GM23338 (cell line): Measurements from ENCODE around the gene CHAC1. TPM values are rescaled to one million over a fixed set of nuclear protein-coding genes. Genes with fewer than 3 reads are reported as not detected.

Experiments
- ATAC-seq: fragments of 200-7000 bp; cut with Tn5 transposase; 3 replicates; pipeline ENCODE4 v1.9.1; 2020
- DNase-seq: peaks from one replicate; pipeline ENCODE4 v3.0.0-alpha.2; 2015; ENCODE audit warnings: low spot score
- H2AFZ ChIP-seq: fragments of 200-600 bp; sonication (generic); 2 replicates; pipeline ENCODE4 v1.8.0; 2016; ENCODE audit warnings: antibody characterized with exemption, mild to moderate bottlenecking, moderate library complexity
- H3F3A ChIP-seq: fragments of 200-600 bp; sonication (generic); replicated peaks from 2 replicates; pipeline ENCODE4 v1.8.0; 2017; ENCODE audit warnings: antibody characterized with exemption, mixed run types, low read depth
- H3K27ac ChIP-seq: fragments of 200-600 bp; sonication (generic); 2 replicates; pipeline ENCODE4 v1.6.1; 2016; ENCODE audit warnings: low read depth
- H3K27me3 ChIP-seq: fragments of 200-600 bp; sonication (generic); 2 replicates; pipeline ENCODE4 v1.8.0; 2016; ENCODE audit warnings: mild to moderate bottlenecking, mixed run types, moderate library complexity; ENCODE audit not compliant: insufficient read depth
- H3K36me3 ChIP-seq: fragments of 200-600 bp; sonication (generic); 2 replicates; pipeline ENCODE4 v1.8.0; 2016; ENCODE audit warnings: mild to moderate bottlenecking; ENCODE audit not compliant: insufficient read depth
- H3K4me1 ChIP-seq: fragments of 200-600 bp; sonication (generic); 2 replicates; pipeline ENCODE4 v1.8.0; 2016; ENCODE audit warnings: mild to moderate bottlenecking, moderate library complexity; ENCODE audit not compliant: insufficient read depth
- H3K4me2 ChIP-seq: fragments of 200-600 bp; sonication (generic); 2 replicates; pipeline ENCODE4 v1.7.1; 2017; ENCODE audit warnings: mixed run types
- H3K4me3 ChIP-seq: fragments of 200-600 bp; sonication (generic); 2 replicates; pipeline ENCODE4 v1.6.1; 2016; ENCODE audit warnings: mixed run types
- H3K79me2 ChIP-seq: fragments of 200-600 bp; sonication (generic); replicated peaks from 2 replicates; pipeline ENCODE4 v1.8.0; 2017; ENCODE audit warnings: mild to moderate bottlenecking; ENCODE audit not compliant: insufficient read depth
- H3K9me2 ChIP-seq: fragments of 200-600 bp; sonication (generic); 2 replicates; pipeline ENCODE4 v1.8.0; 2017; ENCODE audit not compliant: insufficient read depth
- H4K20me1 ChIP-seq: fragments of 200-600 bp; sonication (generic); replicated peaks from 2 replicates; pipeline ENCODE4 v1.8.0; 2017; ENCODE audit warnings: mild to moderate bottlenecking; ENCODE audit not compliant: insufficient read depth
- H3K27ac Mint-ChIP-seq: 2 replicates; pipeline ENCODE4 v1.8.0; 2020; ENCODE audit warnings: inconsistent platforms, mild to moderate bottlenecking, moderate library complexity, mixed read lengths
- H3K27me3 Mint-ChIP-seq: 3 replicates; pipeline ENCODE4 v1.8.0; 2022; ENCODE audit warnings: low read depth, mild to moderate bottlenecking, moderate library complexity, mixed read lengths, inconsistent platforms; ENCODE audit not compliant: insufficient read depth, poor library complexity
- H3K36me3 Mint-ChIP-seq: 3 replicates; pipeline ENCODE4 v1.8.0; 2021; ENCODE audit warnings: low read depth, mild to moderate bottlenecking, inconsistent platforms, moderate library complexity, mixed read lengths
- H3K4me1 Mint-ChIP-seq: 3 replicates; pipeline ENCODE4 v1.8.0; 2020; ENCODE audit warnings: mild to moderate bottlenecking, inconsistent platforms, mixed read lengths
- H3K4me3 Mint-ChIP-seq: 3 replicates; pipeline ENCODE4 v1.8.0; 2021; ENCODE audit warnings: moderate library complexity, mild to moderate bottlenecking, inconsistent platforms, mixed read lengths
- H3K9me3 Mint-ChIP-seq: 3 replicates; pipeline ENCODE4 v1.8.0; 2020; ENCODE audit warnings: moderate library complexity, mild to moderate bottlenecking, inconsistent platforms, mixed read lengths
- CREB1 ChIP-seq: fragments of 250-450 bp; sonication (Bioruptor Pico); IDR thresholded peaks from 2 replicates; pipeline ENCODE4 v1.5.0; 2020; ENCODE audit warnings: low read depth, mild to moderate bottlenecking, moderate library complexity
- EZH2 ChIP-seq: fragments of 200-600 bp; sonication (generic); IDR thresholded peaks from one replicate; pipeline ENCODE4 v1.8.0; 2017; ENCODE audit warnings: antibody characterized with exemption, mild to moderate bottlenecking, low read depth; ENCODE audit not compliant: unreplicated experiment
- NANOG ChIP-seq: IDR thresholded peaks from 2 replicates; pipeline ENCODE4 v1.6.1; 2016; ENCODE audit warnings: antibody characterized with exemption, borderline replicate concordance
- POLR2AphosphoS5 ChIP-seq: IDR thresholded peaks from 2 replicates; pipeline ENCODE4 v1.6.1; 2016; ENCODE audit warnings: antibody characterized with exemption, low read depth
- ZNF331 ChIP-seq: fragments of 250-450 bp; sonication (Bioruptor Pico); IDR thresholded peaks from 2 replicates; pipeline ENCODE4 v1.5.0; 2020; ENCODE audit warnings: low read depth, mild to moderate bottlenecking, moderate library complexity
- polyA plus RNA-seq: library from polyadenylated mRNA; unstranded; fragments of >200 nt; fragmentation: Nextera tagmentation; extraction: Ambion mirVana; gene quantifications from 2 replicates; pipeline ENCODE4 v1.2.1, GENCODE V29; 2016
- total RNA-seq: library from RNA; depleted of rRNA; stranded (reverse); fragments of >200 nt; shearing (Covaris generic); gene quantifications from 2 replicates; pipeline ENCODE4 v1.2.3, GENCODE V29; 2014
- TF ChIP-seq, protein P1 (sequence below): IDR thresholded peaks from 2 replicates; pipeline ENCODE4 v1.6.1; 2016; ENCODE audit warnings: antibody characterized with exemption
- TF ChIP-seq, protein P2 (sequence below): fragments of 250-450 bp; sonication (Bioruptor Pico); IDR thresholded peaks from 2 replicates; pipeline ENCODE4 v1.5.0; 2020; ENCODE audit warnings: mild to moderate bottlenecking, moderate library complexity

The CHAC1 gene
- total and polyA plus RNA-seq, 2 experiments from 2014 or later, result 73.0 to 124 TPM

DNA sequence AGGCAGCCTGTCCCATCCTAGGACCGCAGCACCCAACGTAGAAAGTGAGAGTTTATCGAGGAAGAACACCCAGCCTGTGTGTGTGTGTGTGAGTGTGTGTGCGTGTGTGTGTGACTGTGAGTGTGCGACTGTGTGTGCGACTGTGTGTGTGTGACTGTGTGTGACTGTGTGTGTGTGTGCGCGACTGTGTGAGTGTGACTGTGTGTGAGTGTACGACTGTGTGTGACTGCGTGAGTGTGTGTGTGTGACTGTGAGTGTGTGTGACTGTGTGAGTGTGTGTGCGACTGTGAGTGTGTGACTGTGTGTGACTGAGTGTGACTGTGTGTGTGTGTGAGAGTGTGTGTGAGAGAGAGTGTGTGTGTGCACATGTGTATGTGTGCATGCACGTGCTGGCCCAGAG, 39.3 kb upstream of the CHAC1 start:
- H3K9me3 Mint-ChIP-seq, result no peaks in the 10 kb centered on the region
- TF ChIP-seq CREB1, result no peak
- TF ChIP-seq, protein P1, sequence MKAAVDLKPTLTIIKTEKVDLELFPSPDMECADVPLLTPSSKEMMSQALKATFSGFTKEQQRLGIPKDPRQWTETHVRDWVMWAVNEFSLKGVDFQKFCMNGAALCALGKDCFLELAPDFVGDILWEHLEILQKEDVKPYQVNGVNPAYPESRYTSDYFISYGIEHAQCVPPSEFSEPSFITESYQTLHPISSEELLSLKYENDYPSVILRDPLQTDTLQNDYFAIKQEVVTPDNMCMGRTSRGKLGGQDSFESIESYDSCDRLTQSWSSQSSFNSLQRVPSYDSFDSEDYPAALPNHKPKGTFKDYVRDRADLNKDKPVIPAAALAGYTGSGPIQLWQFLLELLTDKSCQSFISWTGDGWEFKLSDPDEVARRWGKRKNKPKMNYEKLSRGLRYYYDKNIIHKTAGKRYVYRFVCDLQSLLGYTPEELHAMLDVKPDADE, result no peak
- no peak for TF ChIP-seq NANOG
- TF ChIP-seq POLR2AphosphoS5, result no peak
- no peak for TF ChIP-seq EZH2
- no peak for TF ChIP-seq ZNF331 (CRISPR knock-in tag)
- TF ChIP-seq, protein P2, sequence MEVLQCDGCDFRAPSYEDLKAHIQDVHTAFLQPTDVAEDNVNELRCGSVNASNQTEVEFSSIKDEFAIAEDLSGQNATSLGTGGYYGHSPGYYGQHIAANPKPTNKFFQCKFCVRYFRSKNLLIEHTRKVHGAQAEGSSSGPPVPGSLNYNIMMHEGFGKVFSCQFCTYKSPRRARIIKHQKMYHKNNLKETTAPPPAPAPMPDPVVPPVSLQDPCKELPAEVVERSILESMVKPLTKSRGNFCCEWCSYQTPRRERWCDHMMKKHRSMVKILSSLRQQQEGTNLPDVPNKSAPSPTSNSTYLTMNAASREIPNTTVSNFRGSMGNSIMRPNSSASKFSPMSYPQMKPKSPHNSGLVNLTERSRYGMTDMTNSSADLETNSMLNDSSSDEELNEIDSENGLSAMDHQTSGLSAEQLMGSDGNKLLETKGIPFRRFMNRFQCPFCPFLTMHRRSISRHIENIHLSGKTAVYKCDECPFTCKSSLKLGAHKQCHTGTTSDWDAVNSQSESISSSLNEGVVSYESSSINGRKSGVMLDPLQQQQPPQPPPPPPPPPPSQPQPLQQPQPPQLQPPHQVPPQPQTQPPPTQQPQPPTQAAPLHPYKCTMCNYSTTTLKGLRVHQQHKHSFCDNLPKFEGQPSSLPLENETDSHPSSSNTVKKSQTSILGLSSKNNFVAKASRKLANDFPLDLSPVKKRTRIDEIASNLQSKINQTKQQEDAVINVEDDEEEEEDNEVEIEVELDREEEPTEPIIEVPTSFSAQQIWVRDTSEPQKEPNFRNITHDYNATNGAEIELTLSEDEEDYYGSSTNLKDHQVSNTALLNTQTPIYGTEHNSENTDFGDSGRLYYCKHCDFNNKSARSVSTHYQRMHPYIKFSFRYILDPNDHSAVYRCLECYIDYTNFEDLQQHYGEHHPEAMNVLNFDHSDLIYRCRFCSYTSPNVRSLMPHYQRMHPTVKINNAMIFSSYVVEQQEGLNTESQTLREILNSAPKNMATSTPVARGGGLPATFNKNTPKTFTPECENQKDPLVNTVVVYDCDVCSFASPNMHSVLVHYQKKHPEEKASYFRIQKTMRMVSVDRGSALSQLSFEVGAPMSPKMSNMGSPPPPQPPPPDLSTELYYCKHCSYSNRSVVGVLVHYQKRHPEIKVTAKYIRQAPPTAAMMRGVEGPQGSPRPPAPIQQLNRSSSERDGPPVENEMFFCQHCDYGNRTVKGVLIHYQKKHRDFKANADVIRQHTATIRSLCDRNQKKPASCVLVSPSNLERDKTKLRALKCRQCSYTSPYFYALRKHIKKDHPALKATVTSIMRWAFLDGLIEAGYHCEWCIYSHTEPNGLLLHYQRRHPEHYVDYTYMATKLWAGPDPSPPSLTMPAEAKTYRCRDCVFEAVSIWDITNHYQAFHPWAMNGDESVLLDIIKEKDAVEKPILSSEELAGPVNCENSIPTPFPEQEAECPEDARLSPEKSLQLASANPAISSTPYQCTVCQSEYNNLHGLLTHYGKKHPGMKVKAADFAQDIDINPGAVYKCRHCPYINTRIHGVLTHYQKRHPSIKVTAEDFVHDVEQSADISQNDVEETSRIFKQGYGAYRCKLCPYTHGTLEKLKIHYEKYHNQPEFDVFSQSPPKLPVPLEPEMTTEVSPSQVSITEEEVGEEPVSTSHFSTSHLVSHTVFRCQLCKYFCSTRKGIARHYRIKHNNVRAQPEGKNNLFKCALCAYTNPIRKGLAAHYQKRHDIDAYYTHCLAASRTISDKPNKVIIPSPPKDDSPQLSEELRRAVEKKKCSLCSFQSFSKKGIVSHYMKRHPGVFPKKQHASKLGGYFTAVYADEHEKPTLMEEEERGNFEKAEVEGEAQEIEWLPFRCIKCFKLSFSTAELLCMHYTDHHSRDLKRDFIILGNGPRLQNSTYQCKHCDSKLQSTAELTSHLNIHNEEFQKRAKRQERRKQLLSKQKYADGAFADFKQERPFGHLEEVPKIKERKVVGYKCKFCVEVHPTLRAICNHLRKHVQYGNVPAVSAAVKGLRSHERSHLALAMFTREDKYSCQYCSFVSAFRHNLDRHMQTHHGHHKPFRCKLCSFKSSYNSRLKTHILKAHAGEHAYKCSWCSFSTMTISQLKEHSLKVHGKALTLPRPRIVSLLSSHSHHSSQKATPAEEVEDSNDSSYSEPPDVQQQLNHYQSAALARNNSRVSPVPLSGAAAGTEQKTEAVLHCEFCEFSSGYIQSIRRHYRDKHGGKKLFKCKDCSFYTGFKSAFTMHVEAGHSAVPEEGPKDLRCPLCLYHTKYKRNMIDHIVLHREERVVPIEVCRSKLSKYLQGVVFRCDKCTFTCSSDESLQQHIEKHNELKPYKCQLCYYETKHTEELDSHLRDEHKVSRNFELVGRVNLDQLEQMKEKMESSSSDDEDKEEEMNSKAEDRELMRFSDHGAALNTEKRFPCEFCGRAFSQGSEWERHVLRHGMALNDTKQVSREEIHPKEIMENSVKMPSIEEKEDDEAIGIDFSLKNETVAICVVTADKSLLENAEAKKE (CRISPR knock-in tag), result no peak

More for the DNA sequence above, 39.3 kb upstream of the CHAC1 start:
- H4K20me1 ChIP-seq, result no peaks in the 10 kb centered on the region
- no peak overlapping the region for H3K4me3 Mint-ChIP-seq
- no peaks in the 10 kb centered on the region for H3K36me3 ChIP-seq
- H3K4me2 ChIP-seq, result no peak overlapping the region
- ATAC-seq (no peak), DNase-seq (no peak)
- no peaks in the 10 kb centered on the region for H3K9me2 ChIP-seq
- no peak overlapping the region for H3K27ac Mint-ChIP-seq
- no peak overlapping the region for H2AFZ ChIP-seq
- H3K27me3 ChIP-seq, result no peaks in the 10 kb centered on the region
- no peaks in the 10 kb centered on the region for H3K36me3 Mint-ChIP-seq
- peaks cover 42% of the 10 kb centered on the region for H3K4me1 Mint-ChIP-seq
- peaks cover 21% of the 10 kb centered on the region for H3K27me3 Mint-ChIP-seq
- H3K79me2 ChIP-seq, result no peaks in the 10 kb centered on the region
- peaks cover 19% of the 10 kb centered on the region for H3K4me1 ChIP-seq
- H3K27ac ChIP-seq, result no peak overlapping the region
- H3K4me3 ChIP-seq, result no peak overlapping the region
- H3F3A ChIP-seq, result 0 out of 2 replicates have a peak, but pooled peaks cover 10% of the 10 kb centered on the region
